H1 (cell line): ENCODE data around the gene THSD1. TPM values are rescaled to one million over a fixed set of nuclear protein-coding genes. Genes with fewer than 3 reads are reported as not detected.
"Not testable (repeated sequence)": the region's sequence is repeated elsewhere in the genome, so short reads cannot be mapped to it uniquely, and the experiment has no call there.

Source experiments
- CTCF ChIA-PET: fragments of 300-600 bp; sonication (Branson Sonifier 250); formaldehyde crosslinking; loops from one replicate; lab custom pipeline; 2021; ENCODE audit not compliant: partially characterized antibody; lab: Charles Lee
- POLR2A ChIA-PET: fragments of 300-600 bp; sonication (Branson Sonifier 250); formaldehyde crosslinking; loops from one replicate; lab custom pipeline; 2021; ENCODE audit warnings: inconsistent platforms; ENCODE audit not compliant: partially characterized antibody; lab: Charles Lee
- DNase-seq, 2 experiments: peaks; one replicate each; pipeline versions ENCODE4 v3.0.0 to v3.0.0-alpha.2; 2010 to 2022; ENCODE audit warnings: low spot score in 2 of 2, low read depth in 1 of 2, mixed read lengths in 1 of 2
- FAIRE-seq: peaks from 2 replicates; lab custom pipeline; 2011; peaks lifted over from hg19 to GRCh38; lab: Jason Lieb, UNC
- H2AFZ ChIP-seq: 2 replicates; pipeline ENCODE4 v1.8.1; 2012; ENCODE audit warnings: low read length, inconsistent platforms
- H2AK5ac ChIP-seq: 2 replicates; pipeline ENCODE4 v1.6.1; 2013; ENCODE audit warnings: low read depth, low read length
- H2BK120ac ChIP-seq: replicated peaks from 2 replicates; pipeline ENCODE3; 2013; ENCODE audit warnings: low read depth, low read length, inconsistent platforms
- H2BK12ac ChIP-seq: 2 replicates; pipeline ENCODE4 v1.6.1; 2013; ENCODE audit warnings: low read depth, low read length
- H2BK15ac ChIP-seq: 2 replicates; pipeline ENCODE4 v1.6.1; 2013; ENCODE audit warnings: low read length
- H2BK20ac ChIP-seq: 2 replicates; pipeline ENCODE4 v1.6.1; 2013; ENCODE audit warnings: low read length
- H2BK5ac ChIP-seq: 2 replicates; pipeline ENCODE4 v1.6.1; 2013; ENCODE audit warnings: low read depth, low read length
- H3K14ac ChIP-seq: 2 replicates; pipeline ENCODE4 v1.6.1; 2013; ENCODE audit warnings: inconsistent platforms; ENCODE audit not compliant: insufficient read length
- H3K18ac ChIP-seq: 2 replicates; pipeline ENCODE4 v1.6.1; 2013; ENCODE audit warnings: low read length; ENCODE audit errors: extremely low read depth
- H3K23ac ChIP-seq: 2 replicates; pipeline ENCODE4 v1.6.1; 2013; ENCODE audit warnings: inconsistent platforms; ENCODE audit not compliant: insufficient read length
- H3K23me2 ChIP-seq: 2 replicates; pipeline ENCODE4 v1.6.1; 2013; ENCODE audit warnings: low read depth, low read length
- H3K27ac ChIP-seq: 2 replicates; pipeline ENCODE4 v1.6.1; 2011; ENCODE audit warnings: low read depth, low read length, inconsistent platforms
- H3K27me3 ChIP-seq, 4 experiments: replicated peaks in 1 of 4; 1 replicate in 1 of 4; 2 replicates in 3 of 4; pipeline versions ENCODE4 v1.6.1 to v1.8.1; 2011 to 2013; ENCODE audit warnings: low read length in 3 of 4, mild to moderate bottlenecking in 3 of 4, inconsistent platforms in 2 of 4, mixed read lengths in 2 of 4, moderate library complexity in 1 of 4; ENCODE audit not compliant: control insufficient read depth in 3 of 4, insufficient read depth in 3 of 4; ENCODE audit errors: extremely low read depth in 1 of 4
- H3K36me3 ChIP-seq, 4 experiments: 2 replicates each; pipeline versions ENCODE4 v1.6.1 to v1.8.1; 2011 to 2013; ENCODE audit warnings: mild to moderate bottlenecking in 4 of 4, low read length in 3 of 4, moderate library complexity in 2 of 4, control low read depth in 1 of 4, inconsistent platforms in 1 of 4; ENCODE audit not compliant: insufficient read depth in 4 of 4, control insufficient read depth in 2 of 4
- H3K4ac ChIP-seq: replicated peaks from 2 replicates; pipeline ENCODE3; 2013; ENCODE audit warnings: low read length, low read depth, mixed read lengths, inconsistent platforms; ENCODE audit not compliant: insufficient read length
- H3K4me1 ChIP-seq, 4 experiments: replicated peaks in 1 of 4; 1 replicate in 1 of 4; 2 replicates in 3 of 4; pipeline versions ENCODE4 v1.6.1 to v1.8.1; 2011 to 2013; ENCODE audit warnings: low read length in 3 of 4, inconsistent platforms in 2 of 4, mixed read lengths in 1 of 4; ENCODE audit not compliant: insufficient read depth in 4 of 4, control insufficient read depth in 3 of 4
- H3K4me2 ChIP-seq, 2 experiments: 2 replicates each; pipeline versions ENCODE4 v1.6.1 to v1.8.1; 2011 to 2013; ENCODE audit warnings: low read depth in 2 of 2, low read length in 2 of 2, control low read depth in 1 of 2, inconsistent platforms in 1 of 2, mild to moderate bottlenecking in 1 of 2; ENCODE audit not compliant: insufficient read depth in 1 of 2
- H3K4me3 ChIP-seq, 4 experiments: fragments of 200-600, 300-600 bp in 1 of 4; sonication (generic), shearing (Covaris generic), sonication (Bioruptor Twin) in 1 of 4; 2 replicates each; pipeline versions ENCODE4 v1.5.1 to v1.8.1; 2011 to 2016; ENCODE audit warnings: low read length in 4 of 4, low read depth in 3 of 4, control low read depth in 2 of 4, inconsistent platforms in 2 of 4, mild to moderate bottlenecking in 2 of 4, mixed read lengths in 1 of 4, moderate library complexity in 1 of 4; ENCODE audit not compliant: insufficient read depth in 2 of 4; ENCODE audit errors: extremely low read depth in 1 of 4
- H3K56ac ChIP-seq: replicated peaks from 2 replicates; pipeline ENCODE3; 2013; ENCODE audit warnings: low read depth, mild to moderate bottlenecking, mixed read lengths, low read length, inconsistent platforms; ENCODE audit not compliant: insufficient read length
- H3K79me1 ChIP-seq: 2 replicates; pipeline ENCODE4 v1.6.1; 2013; ENCODE audit warnings: low read depth, low read length, control low read depth
- H3K79me2 ChIP-seq, 2 experiments: 2 replicates each; pipeline versions ENCODE4 v1.6.1 to v1.8.1; 2012 to 2013; ENCODE audit warnings: low read length in 2 of 2, mild to moderate bottlenecking in 2 of 2, inconsistent platforms in 1 of 2; ENCODE audit not compliant: insufficient read depth in 2 of 2, control insufficient read depth in 1 of 2
- H3K9ac ChIP-seq, 4 experiments: replicated peaks in 1 of 4; 1 replicate in 1 of 4; 2 replicates in 3 of 4; pipeline versions ENCODE4 v1.6.1 to v1.8.1; 2011 to 2013; ENCODE audit warnings: low read depth in 3 of 4, low read length in 3 of 4, control low read depth in 2 of 4, mild to moderate bottlenecking in 2 of 4, moderate library complexity in 2 of 4, inconsistent platforms in 1 of 4; ENCODE audit errors: extremely low read depth in 1 of 4
- H3K9me3 ChIP-seq, 2 experiments: 2 replicates each; pipeline versions ENCODE4 v1.6.1 to v1.8.1; 2012 to 2013; ENCODE audit warnings: mild to moderate bottlenecking in 2 of 2, moderate library complexity in 2 of 2, control low read depth in 1 of 2, inconsistent platforms in 1 of 2, low read depth in 1 of 2, low read length in 1 of 2, mixed read lengths in 1 of 2; ENCODE audit not compliant: insufficient read depth in 2 of 2
- H4K20me1 ChIP-seq, 2 experiments: replicated peaks in 1 of 2; 2 replicates each; pipeline versions ENCODE3 to v1.8.1; 2011 to 2013; ENCODE audit warnings: inconsistent platforms in 2 of 2, low read length in 2 of 2, mild to moderate bottlenecking in 1 of 2; ENCODE audit not compliant: insufficient read depth in 2 of 2, control insufficient read depth in 1 of 2
- H4K5ac ChIP-seq: 2 replicates; pipeline ENCODE4 v1.6.1; 2013; ENCODE audit warnings: low read length, low read depth, mixed read lengths, inconsistent platforms; ENCODE audit not compliant: insufficient read length
- H4K8ac ChIP-seq: 2 replicates; pipeline ENCODE4 v1.8.0; 2013; ENCODE audit warnings: mild to moderate bottlenecking, moderate library complexity, low read length, inconsistent platforms; ENCODE audit not compliant: insufficient read depth; ENCODE audit errors: extremely low read depth
- H4K91ac ChIP-seq: replicated peaks from 2 replicates; pipeline ENCODE3; 2013; ENCODE audit warnings: low read length, mixed read lengths, inconsistent platforms; ENCODE audit not compliant: insufficient read length
- WGBS, 2 experiments: shearing (Covaris generic) in 1 of 2; methylation state at CpG; one replicate each; pipeline versions ENCODE4 v1.1.6 to v1.1.7; 2013 to 2015; ENCODE audit warnings: low lambda C conversion rate in 2 of 2, mixed read lengths in 2 of 2, inconsistent platforms in 1 of 2, low coverage in 1 of 2, missing lambda C conversion rate in 1 of 2; ENCODE audit not compliant: insufficient replicate concordance in 2 of 2, insufficient coverage in 1 of 2, insufficient read length in 1 of 2; ENCODE audit errors: extremely low coverage in 1 of 2, missing lambda C conversion rate in 1 of 2; 5-methylcytosine and 5-hydroxymethylcytosine counted together
- polyA plus RNA-seq, 7 experiments: library from polyadenylated mRNA; depleted of rRNA in 3 of 7; stranded (reverse) in 5 of 7; unstranded in 2 of 7; fragments of >200 nt in 5 of 7; fragments of 200-250 nt in 2 of 7; gene quantifications; 1 replicate in 5 of 7; 2 replicates in 1 of 7; 4 replicates in 1 of 7; pipeline versions ENCODE4 v1.2.1 to v1.2.3, GENCODE V29; 2011 to 2013; ENCODE audit warnings: missing spikeins in 2 of 7, mixed read lengths in 2 of 7
- total RNA-seq: library from RNA; stranded (reverse); fragmentation: NEBNext Ultra II Directional; extraction: Animal tissue kit (Norgen Biotek cat#: 25700); gene quantifications from 2 replicates; pipeline ENCODE4 v1.2.1, GENCODE V29; 2021

Gene THSD1
- total and polyA plus RNA-seq, 2 of the 8 experiments (the other 6 are each of a cell fraction or from before 2014, with no cell fraction given) = 0.17 to 0.35 TPM

GRCh38 chr13:52334107-52334506 is 71.9 kb downstream of the THSD1 start:
- H3K27ac ChIP-seq, H3K79me1 ChIP-seq, H3K36me3 ChIP-seq, H4K20me1 ChIP-seq, H3K4me3 ChIP-seq, CTCF ChIA-PET, FAIRE-seq, H4K91ac ChIP-seq, H3K23me2 ChIP-seq, H3K23ac ChIP-seq, H3K4ac ChIP-seq, H3K9me3 ChIP-seq, H4K8ac ChIP-seq, H3K4me2 ChIP-seq, H3K27me3 ChIP-seq, H3K79me2 ChIP-seq, H2BK15ac ChIP-seq, H3K9ac ChIP-seq, H4K5ac ChIP-seq, H2BK120ac ChIP-seq, H3K14ac ChIP-seq, DNase-seq, H3K18ac ChIP-seq, H2BK20ac ChIP-seq, H2BK5ac ChIP-seq, H2AK5ac ChIP-seq, H2BK12ac ChIP-seq, POLR2A ChIA-PET, H2AFZ ChIP-seq, H3K56ac ChIP-seq, H3K4me1 ChIP-seq: not testable (repeated sequence)
- no CpG with 5 or more reads among the region's 22 CpGs for WGBS, 2 experiments

GRCh38 chr13:52331844-52332243 is 74.1 kb downstream of the THSD1 start:
- H4K5ac ChIP-seq, H2BK12ac ChIP-seq, H3K56ac ChIP-seq, H2BK120ac ChIP-seq, H2BK15ac ChIP-seq, H3K4me2 ChIP-seq, H2BK5ac ChIP-seq, H3K23ac ChIP-seq, H3K9me3 ChIP-seq, FAIRE-seq, H3K23me2 ChIP-seq, H3K4ac ChIP-seq, H3K4me1 ChIP-seq, H3K27me3 ChIP-seq, H3K79me1 ChIP-seq, H2BK20ac ChIP-seq, H4K8ac ChIP-seq, H3K9ac ChIP-seq, H2AK5ac ChIP-seq, H3K79me2 ChIP-seq, H4K20me1 ChIP-seq, H3K4me3 ChIP-seq, CTCF ChIA-PET, H2AFZ ChIP-seq, H3K27ac ChIP-seq, POLR2A ChIA-PET, H4K91ac ChIP-seq, H3K14ac ChIP-seq, DNase-seq, H3K36me3 ChIP-seq, H3K18ac ChIP-seq: not testable (repeated sequence)
- 97% methylated on average over 2 of the region's 6 CpGs; no CpG with 5 or more reads in 1 of the 2 experiments for WGBS, 2 experiments
